Jurkat, Clone E6-1 (cell line): ENCODE data around the gene C12orf57.

Experiments used
- DNase-seq: peaks from one replicate; pipeline ENCODE4 v3.0.0-alpha.2; 2011; ENCODE audit warnings: low read depth, low spot score
- H3K4me3 ChIP-seq: 2 replicates; pipeline ENCODE4 v1.5.1; 2011; ENCODE audit warnings: mild to moderate bottlenecking, low read length, control low read depth, moderate library complexity

The C12orf57 gene

GRCh38 chr12:6960593-6961277 lies 16.9 kb downstream of the C12orf57 start:
- DNase-seq, result no peak
- no peak overlapping the region for H3K4me3 ChIP-seq

- DNase-seq, result no peak
- no peak overlapping the region for H3K4me3 ChIP-seq
Measured at GRCh38 chr12:6961278-6961694, 17.5 kb downstream of the C12orf57 start.

GRCh38 chr12:6961695-6962284 lies 18.0 kb downstream of the C12orf57 start:
- H3K4me3 ChIP-seq, result no peak overlapping the region
- no peak for DNase-seq

GRCh38 chr12:6962285-6963015 lies 18.6 kb downstream of the C12orf57 start:
- DNase-seq, result no peak
- H3K4me3 ChIP-seq, result no peak overlapping the region

GRCh38 chr12:6963016-6963731 lies 19.4 kb downstream of the C12orf57 start:
- no peak overlapping the region for H3K4me3 ChIP-seq
- no peak for DNase-seq

- DNase-seq, result no peak
- H3K4me3 ChIP-seq, result no peak overlapping the region
Measured at GRCh38 chr12:6963791-6964413, 20.1 kb downstream of the C12orf57 start.

GRCh38 chr12:6964605-6965025 lies 20.8 kb downstream of the C12orf57 start:
- H3K4me3 ChIP-seq, result no peak overlapping the region
- DNase-seq, result no peak

GRCh38 chr12:6965026-6965661 lies 21.3 kb downstream of the C12orf57 start:
- DNase-seq, result peak; percentile 82
- H3K4me3 ChIP-seq, result no peak overlapping the region

GRCh38 chr12:6965714-6966113 lies 21.9 kb downstream of the C12orf57 start:
- no peak overlapping the region for H3K4me3 ChIP-seq
- no peak for DNase-seq

- peak; percentile 85 for DNase-seq
Measured at GRCh38 chr12:6966351-6966750, 22.5 kb downstream of the C12orf57 start.

GRCh38 chr12:6967651-6968100 lies 23.9 kb downstream of the C12orf57 start:
- DNase-seq, result no peak
- H3K4me3 ChIP-seq, result no peak overlapping the region

More at GRCh38 chr12:6966351-6966750, 22.5 kb downstream of the C12orf57 start:
- no peak overlapping the region for H3K4me3 ChIP-seq

GRCh38 chr12:6968426-6968825 lies 24.6 kb downstream of the C12orf57 start:
- H3K4me3 ChIP-seq, result peak overlapping the region; percentile 72; the same call in 1 of the 2 replicates
- DNase-seq, result no peak

- no peak for DNase-seq
- H3K4me3 ChIP-seq, result peak overlapping the region; percentile 72
Measured at GRCh38 chr12:6970096-6970527, 26.3 kb downstream of the C12orf57 start.

GRCh38 chr12:6974180-6974579 lies 30.4 kb downstream of the C12orf57 start:
- DNase-seq, result no peak
- no peak overlapping the region for H3K4me3 ChIP-seq

GRCh38 chr12:6975297-6976032 lies 31.6 kb downstream of the C12orf57 start:
- H3K4me3 ChIP-seq, result no peak overlapping the region
- DNase-seq, result no peak

- no peak overlapping the region for H3K4me3 ChIP-seq
- DNase-seq, result no peak
Measured at GRCh38 chr12:6977653-6978052, 33.8 kb downstream of the C12orf57 start.

GRCh38 chr12:6978188-6978587 lies 34.4 kb downstream of the C12orf57 start:
- H3K4me3 ChIP-seq, result no peak overlapping the region
- DNase-seq, result no peak

- H3K4me3 ChIP-seq, result no peak overlapping the region
- no peak for DNase-seq
Measured at GRCh38 chr12:6978611-6979011, 34.8 kb downstream of the C12orf57 start.
